Erythroblast (primary cell): ENCODE data around the gene AGPAT4.

Experiments
- GATA1 ChIP-seq: IDR thresholded peaks from 2 replicates; pipeline ENCODE4 v1.6.1; 2011; ENCODE audit warnings: low read depth, mild to moderate bottlenecking, control low read depth, low read length, moderate library complexity
- POLR2A ChIP-seq: IDR thresholded peaks from 2 replicates; pipeline ENCODE4 v1.6.1; 2011; ENCODE audit warnings: mild to moderate bottlenecking, low read length

GRCh38 chr6:161228096-161228495 lies 45.8 kb downstream of the AGPAT4 start:
- TF ChIP-seq POLR2A (no peak), GATA1 (no peak)
